ENCODE measurements around the gene PLA2G5. TPM values are rescaled to one million over a fixed set of nuclear protein-coding genes. Genes with fewer than 3 reads are reported as not detected.

The PLA2G5 gene
- polyA plus RNA-seq, 1 experiment, result not detected

- CTCF ChIA-PET, result no interaction called here
- TF ChIP-seq CTCF (IDR thresholded peaks at IDR 0.05; ENCODE audit: low read depth, low read length), result no peak
- Histone ChIP-seq H3K9me3 (ENCODE audit: control insufficient read depth, insufficient read depth, low read length) (no peaks in the 10 kb centered on the region), H3K4me3 (ENCODE audit: low read depth, low read length) (no peak overlapping the region), H3K27me3 (ENCODE audit: control insufficient read depth, insufficient read depth, low read length) (peaks cover 4% of the 10 kb centered on the region), H3K27ac (ENCODE audit: low read depth, low read length) (no peak overlapping the region)
- no peak for DNase-seq (ENCODE audit: low read depth, low spot score)
- POLR2A ChIA-PET, result no interaction called here
Measured at GRCh38 chr1:20072771-20073170, 2.8 kb downstream of the PLA2G5 start.

- no peak for TF ChIP-seq CTCF (IDR thresholded peaks at IDR 0.05; ENCODE audit: low read depth, low read length)
- CTCF ChIA-PET, result no interaction called here
- Histone ChIP-seq H3K9me3 (ENCODE audit: control insufficient read depth, insufficient read depth, low read length) (no peaks in the 10 kb centered on the region), H3K4me3 (ENCODE audit: low read depth, low read length) (no peak overlapping the region), H3K27ac (ENCODE audit: low read depth, low read length) (no peak overlapping the region), H3K27me3 (ENCODE audit: control insufficient read depth, insufficient read depth, low read length) (peaks cover 7% of the 10 kb centered on the region)
- no peak for DNase-seq (ENCODE audit: low read depth, low spot score)
- POLR2A ChIA-PET, result no interaction called here
Measured at GRCh38 chr1:20073256-20073655, 3.3 kb downstream of the PLA2G5 start.

GRCh38 chr1:20074055-20074724 lies 4.2 kb downstream of the PLA2G5 start:
- ChIA-PET POLR2A (interaction anchor here (0.7 kb wide), 1 partner anchor 180 kb away, joined by 3 read pairs; no protein-coding TSS in a partner anchor), CTCF (no interaction called here)
- no peak for TF ChIP-seq CTCF (IDR thresholded peaks at IDR 0.05; ENCODE audit: low read depth, low read length)
- Histone ChIP-seq H3K9me3 (ENCODE audit: control insufficient read depth, insufficient read depth, low read length) (no peaks in the 10 kb centered on the region), H3K4me3 (ENCODE audit: low read depth, low read length) (no peak overlapping the region), H3K27ac (ENCODE audit: low read depth, low read length) (no peak overlapping the region), H3K27me3 (ENCODE audit: control insufficient read depth, insufficient read depth, low read length) (peaks cover 7% of the 10 kb centered on the region)
- DNase-seq (ENCODE audit: low read depth, low spot score), result no peak

- ChIA-PET POLR2A (no interaction called here), CTCF (no interaction called here)
- no peak for DNase-seq (ENCODE audit: low read depth, low spot score)
- Histone ChIP-seq H3K27me3 (ENCODE audit: control insufficient read depth, insufficient read depth, low read length) (peaks cover 10% of the 10 kb centered on the region), H3K27ac (ENCODE audit: low read depth, low read length) (no peak overlapping the region), H3K4me3 (ENCODE audit: low read depth, low read length) (no peak overlapping the region), H3K9me3 (ENCODE audit: control insufficient read depth, insufficient read depth, low read length) (no peaks in the 10 kb centered on the region)
- no peak for TF ChIP-seq CTCF (IDR thresholded peaks at IDR 0.05; ENCODE audit: low read depth, low read length)
Measured at GRCh38 chr1:20074725-20075171, 4.8 kb downstream of the PLA2G5 start.

- H3K27me3 ChIP-seq (ENCODE audit: control insufficient read depth, insufficient read depth, low read length), result peaks cover 10% of the 10 kb centered on the region
- no peak overlapping the region for H3K4me3 ChIP-seq (ENCODE audit: low read depth, low read length)
- no peak for DNase-seq (ENCODE audit: low read depth, low spot score)
- POLR2A ChIA-PET, result no interaction called here
- no peak for TF ChIP-seq CTCF (IDR thresholded peaks at IDR 0.05; ENCODE audit: low read depth, low read length)
- no peak overlapping the region for H3K27ac ChIP-seq (ENCODE audit: low read depth, low read length)
- H3K9me3 ChIP-seq (ENCODE audit: control insufficient read depth, insufficient read depth, low read length), result no peaks in the 10 kb centered on the region
- CTCF ChIA-PET, result no interaction called here
Measured at GRCh38 chr1:20075345-20075744, 5.4 kb downstream of the PLA2G5 start.
